HepG2 (cell line): ENCODE measurements around the gene KIZ. TPM values are rescaled to one million over a fixed set of nuclear protein-coding genes. Genes with fewer than 3 reads are reported as not detected.

Experiments
- GATAD1 ChIP-seq: IDR thresholded peaks from 2 replicates; pipeline ENCODE4 v1.6.1; 2016; ENCODE audit warnings: missing genetic modification reagents, missing compliant biosample characterization
- MEIS1 ChIP-seq: sonication (generic); formaldehyde crosslinking; IDR thresholded peaks from 2 replicates; pipeline ENCODE4 v1.9.0; 2021; ENCODE audit warnings: mild to moderate bottlenecking, missing genetic modification reagents, moderate library complexity, borderline replicate concordance
- NR1H2 ChIP-seq: sonication (generic); formaldehyde crosslinking; IDR thresholded peaks from 2 replicates; pipeline ENCODE4 v1.8.1; 2022; ENCODE audit warnings: low read depth, missing genetic modification reagents, borderline replicate concordance
- POLR2G ChIP-seq: fragments of 200-400 bp; formaldehyde crosslinking; IDR thresholded peaks from 2 replicates; pipeline ENCODE4 v1.6.1; 2018; ENCODE audit warnings: mild to moderate bottlenecking, low read depth, low read length, moderate library complexity
- REL ChIP-seq: sonication (generic); formaldehyde crosslinking; conservative IDR thresholded peaks from 2 replicates; pipeline ENCODE4 v1.8.0; 2022; ENCODE audit warnings: mild to moderate bottlenecking, missing genetic modification reagents, moderate library complexity
- SOX6 ChIP-seq, 2 experiments: fragments of 450-650 bp in 1 of 2; sonication (generic) in 1 of 2; formaldehyde crosslinking in 1 of 2; IDR thresholded peaks; 2 replicates each; pipeline versions ENCODE4 v1.4.0 to v1.6.1; 2017 to 2020; ENCODE audit warnings: antibody characterized with exemption in 1 of 2, mild to moderate bottlenecking in 1 of 2, missing genetic modification reagents in 1 of 2
- SRSF1 ChIP-seq: fragments of 200-400 bp; formaldehyde crosslinking; optimal IDR thresholded peaks from 2 replicates; pipeline ENCODE3; 2017; ENCODE audit warnings: mild to moderate bottlenecking, low read depth, low read length, moderate library complexity
- ZBTB42 ChIP-seq: sonication (generic); formaldehyde crosslinking; IDR thresholded peaks from 2 replicates; pipeline ENCODE4 v1.5.0; 2020; ENCODE audit warnings: mild to moderate bottlenecking, missing genetic modification reagents
- ZBTB49 ChIP-seq: sonication (generic); formaldehyde crosslinking; IDR thresholded peaks from 2 replicates; pipeline ENCODE4 v1.4.0; 2020; ENCODE audit warnings: missing genetic modification reagents, borderline replicate concordance
- ZNF569 ChIP-seq: sonication (generic); formaldehyde crosslinking; IDR thresholded peaks from 2 replicates; pipeline ENCODE4 v1.5.0; 2020; ENCODE audit warnings: mild to moderate bottlenecking, missing genetic modification reagents, moderate library complexity, borderline replicate concordance
- ZNF614 ChIP-seq: IDR thresholded peaks from 2 replicates; pipeline ENCODE4 v1.6.1; 2018; ENCODE audit warnings: missing biosample characterization, missing genetic modification reagents, inconsistent platforms, borderline replicate concordance
- ZNF720 ChIP-seq: sonication (generic); formaldehyde crosslinking; IDR thresholded peaks from 2 replicates; pipeline ENCODE4 v1.4.0; 2020; ENCODE audit warnings: missing genetic modification reagents
- ZNF777 ChIP-seq: sonication (generic); formaldehyde crosslinking; IDR thresholded peaks from 2 replicates; pipeline ENCODE4 v1.4.0; 2020; ENCODE audit warnings: missing genetic modification reagents
- polyA plus RNA-seq, 8 experiments: library from polyadenylated mRNA; depleted of rRNA in 3 of 8; stranded (reverse) in 7 of 8; unstranded in 1 of 8; fragments of >200 nt; fragmentation: Illumina TruSeq in 4 of 8; extraction: Trizol in 4 of 8; gene quantifications; 2 replicates each; pipeline versions ENCODE4 v1.2.1 to v1.2.3, GENCODE V29; 2011 to 2016; ENCODE audit warnings: low read depth in 4 of 8, missing spikeins in 1 of 8, mixed read lengths in 1 of 8; ENCODE audit not compliant: insufficient read depth in 1 of 8
- total RNA-seq, 5 experiments: library from RNA; depleted of rRNA; stranded (reverse); fragments of >200 nt; fragmentation: Illumina TruSeq; extraction: Trizol; gene quantifications; 2 replicates each; pipeline ENCODE4 v1.2.3, GENCODE V29; 2016; ENCODE audit warnings: low read depth in 1 of 5
- TF ChIP-seq, protein P1 (sequence below): IDR thresholded peaks from 2 replicates; pipeline ENCODE4 v1.6.1; 2018; ENCODE audit warnings: missing genetic modification reagents
- TF ChIP-seq, protein P2 (sequence below): sonication (generic); formaldehyde crosslinking; IDR thresholded peaks from 2 replicates; pipeline ENCODE4 v1.8.0; 2022; ENCODE audit warnings: mild to moderate bottlenecking, missing genetic modification reagents, moderate library complexity
- TF ChIP-seq, protein P3 (sequence below): sonication (generic); formaldehyde crosslinking; IDR thresholded peaks from 2 replicates; pipeline ENCODE4 v1.5.1; 2020; ENCODE audit warnings: missing genetic modification reagents, mild to moderate bottlenecking, borderline replicate concordance
- TF ChIP-seq, protein P4 (sequence below): sonication (generic); formaldehyde crosslinking; IDR thresholded peaks from 2 replicates; pipeline ENCODE4 v1.4.0; 2020; ENCODE audit warnings: mild to moderate bottlenecking, low read depth, missing genetic modification reagents
- TF ChIP-seq, protein P5 (sequence below): sonication (generic); formaldehyde crosslinking; IDR thresholded peaks from 2 replicates; pipeline ENCODE4 v1.4.0; 2020; ENCODE audit warnings: missing genetic modification reagents

KIZ gene
- total and polyA plus RNA-seq, 2 of the 13 experiments (the other 11 are each of a cell fraction or from before 2014, with no cell fraction given) = 46.3 to 114 TPM

DNA sequence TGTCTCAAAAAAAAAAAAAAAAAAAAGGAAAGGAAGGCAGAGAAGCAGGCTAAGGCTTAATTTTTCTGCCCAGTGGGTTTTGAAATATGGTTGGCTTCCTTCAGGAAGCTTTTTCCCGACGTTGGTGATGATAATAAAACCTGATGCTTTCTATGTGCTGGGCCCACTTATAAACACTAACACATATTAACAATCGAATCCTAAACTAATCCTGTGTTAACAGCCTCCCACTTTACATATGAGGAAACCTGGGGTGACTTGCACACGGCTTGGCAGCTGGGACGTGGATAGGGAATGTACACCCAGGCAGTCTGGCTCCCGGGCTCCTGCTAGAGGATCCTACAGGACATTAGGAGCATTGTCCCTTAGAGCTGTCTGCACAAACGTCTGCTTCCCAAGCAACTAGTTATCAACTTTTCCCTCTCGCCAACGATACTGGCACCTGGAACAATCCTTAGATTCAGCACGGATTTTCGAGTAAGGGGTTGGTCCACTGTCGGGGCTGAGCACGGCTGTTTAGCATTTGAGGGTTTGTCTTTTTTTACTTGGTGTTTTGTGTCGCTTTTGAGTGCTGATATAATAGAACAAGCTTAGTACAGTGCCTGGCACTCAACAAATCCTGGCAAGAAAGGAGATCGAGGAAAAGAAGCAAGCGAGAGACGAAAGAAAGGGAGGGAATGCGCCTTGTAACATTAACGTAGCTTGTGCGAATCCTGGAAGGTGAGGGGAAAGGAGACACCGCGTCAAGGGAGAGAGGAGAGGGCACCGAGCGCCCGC is 622 bp upstream of the KIZ start (continued):
- TF ChIP-seq, protein P1, sequence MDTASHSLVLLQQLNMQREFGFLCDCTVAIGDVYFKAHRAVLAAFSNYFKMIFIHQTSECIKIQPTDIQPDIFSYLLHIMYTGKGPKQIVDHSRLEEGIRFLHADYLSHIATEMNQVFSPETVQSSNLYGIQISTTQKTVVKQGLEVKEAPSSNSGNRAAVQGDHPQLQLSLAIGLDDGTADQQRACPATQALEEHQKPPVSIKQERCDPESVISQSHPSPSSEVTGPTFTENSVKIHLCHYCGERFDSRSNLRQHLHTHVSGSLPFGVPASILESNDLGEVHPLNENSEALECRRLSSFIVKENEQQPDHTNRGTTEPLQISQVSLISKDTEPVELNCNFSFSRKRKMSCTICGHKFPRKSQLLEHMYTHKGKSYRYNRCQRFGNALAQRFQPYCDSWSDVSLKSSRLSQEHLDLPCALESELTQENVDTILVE (CRISPR knock-in tag) = 0 out of 2 replicates have a peak, but pooled peaks have one; percentile 13
- peak; percentile 73; the same call in 1 of the 2 replicates for TF ChIP-seq ZBTB49
- TF ChIP-seq, protein P2, sequence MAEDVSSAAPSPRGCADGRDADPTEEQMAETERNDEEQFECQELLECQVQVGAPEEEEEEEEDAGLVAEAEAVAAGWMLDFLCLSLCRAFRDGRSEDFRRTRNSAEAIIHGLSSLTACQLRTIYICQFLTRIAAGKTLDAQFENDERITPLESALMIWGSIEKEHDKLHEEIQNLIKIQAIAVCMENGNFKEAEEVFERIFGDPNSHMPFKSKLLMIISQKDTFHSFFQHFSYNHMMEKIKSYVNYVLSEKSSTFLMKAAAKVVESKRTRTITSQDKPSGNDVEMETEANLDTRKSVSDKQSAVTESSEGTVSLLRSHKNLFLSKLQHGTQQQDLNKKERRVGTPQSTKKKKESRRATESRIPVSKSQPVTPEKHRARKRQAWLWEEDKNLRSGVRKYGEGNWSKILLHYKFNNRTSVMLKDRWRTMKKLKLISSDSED (CRISPR knock-in tag) = no peak
- TF ChIP-seq, protein P3, sequence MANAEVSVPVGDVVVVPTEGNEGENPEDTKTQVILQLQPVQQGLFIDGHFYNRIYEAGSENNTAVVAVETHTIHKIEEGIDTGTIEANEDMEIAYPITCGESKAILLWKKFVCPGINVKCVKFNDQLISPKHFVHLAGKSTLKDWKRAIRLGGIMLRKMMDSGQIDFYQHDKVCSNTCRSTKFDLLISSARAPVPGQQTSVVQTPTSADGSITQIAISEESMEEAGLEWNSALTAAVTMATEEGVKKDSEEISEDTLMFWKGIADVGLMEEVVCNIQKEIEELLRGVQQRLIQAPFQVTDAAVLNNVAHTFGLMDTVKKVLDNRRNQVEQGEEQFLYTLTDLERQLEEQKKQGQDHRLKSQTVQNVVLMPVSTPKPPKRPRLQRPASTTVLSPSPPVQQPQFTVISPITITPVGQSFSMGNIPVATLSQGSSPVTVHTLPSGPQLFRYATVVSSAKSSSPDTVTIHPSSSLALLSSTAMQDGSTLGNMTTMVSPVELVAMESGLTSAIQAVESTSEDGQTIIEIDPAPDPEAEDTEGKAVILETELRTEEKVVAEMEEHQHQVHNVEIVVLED (CRISPR knock-in tag) = no peak; the same call in 1 of the 2 replicates
- TF ChIP-seq SOX6 (IDR thresholded peaks at IDR 0.05) = no peak
- no peak for TF ChIP-seq SOX6 (CRISPR knock-in tag; IDR thresholded peaks at IDR 0.05)
- no peak for TF ChIP-seq ZNF720
- TF ChIP-seq POLR2G = 0 out of 2 replicates have a peak, but pooled peaks have one; percentile 50
- TF ChIP-seq NR1H2 = no peak
- 0 out of 2 replicates have a peak, but pooled peaks have one; percentile 19 for TF ChIP-seq ZNF569
- TF ChIP-seq REL (CRISPR knock-in tag) = peak; percentile 24; the same call in 1 of the 2 replicates
- TF ChIP-seq SRSF1 = no peak
- peak; percentile 86 for TF ChIP-seq ZNF777 (CRISPR knock-in tag)
- TF ChIP-seq ZNF614 (CRISPR knock-in tag) = no peak; the same call in 1 of the 2 replicates
- no peak; the same call in 1 of the 2 replicates for TF ChIP-seq GATAD1
- TF ChIP-seq, protein P4, sequence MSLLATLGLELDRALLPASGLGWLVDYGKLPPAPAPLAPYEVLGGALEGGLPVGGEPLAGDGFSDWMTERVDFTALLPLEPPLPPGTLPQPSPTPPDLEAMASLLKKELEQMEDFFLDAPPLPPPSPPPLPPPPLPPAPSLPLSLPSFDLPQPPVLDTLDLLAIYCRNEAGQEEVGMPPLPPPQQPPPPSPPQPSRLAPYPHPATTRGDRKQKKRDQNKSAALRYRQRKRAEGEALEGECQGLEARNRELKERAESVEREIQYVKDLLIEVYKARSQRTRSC (CRISPR knock-in tag) = no peak
- peak; percentile 57; the same call in 1 of the 2 replicates for TF ChIP-seq ZBTB42
- TF ChIP-seq, protein P5, sequence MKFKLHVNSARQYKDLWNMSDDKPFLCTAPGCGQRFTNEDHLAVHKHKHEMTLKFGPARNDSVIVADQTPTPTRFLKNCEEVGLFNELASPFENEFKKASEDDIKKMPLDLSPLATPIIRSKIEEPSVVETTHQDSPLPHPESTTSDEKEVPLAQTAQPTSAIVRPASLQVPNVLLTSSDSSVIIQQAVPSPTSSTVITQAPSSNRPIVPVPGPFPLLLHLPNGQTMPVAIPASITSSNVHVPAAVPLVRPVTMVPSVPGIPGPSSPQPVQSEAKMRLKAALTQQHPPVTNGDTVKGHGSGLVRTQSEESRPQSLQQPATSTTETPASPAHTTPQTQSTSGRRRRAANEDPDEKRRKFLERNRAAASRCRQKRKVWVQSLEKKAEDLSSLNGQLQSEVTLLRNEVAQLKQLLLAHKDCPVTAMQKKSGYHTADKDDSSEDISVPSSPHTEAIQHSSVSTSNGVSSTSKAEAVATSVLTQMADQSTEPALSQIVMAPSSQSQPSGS (CRISPR knock-in tag) = peak; percentile 11; the same call in 1 of the 2 replicates
- no peak; the same call in 1 of the 2 replicates for TF ChIP-seq MEIS1 (CRISPR knock-in tag)
